Neural progenitor cell (in vitro differentiated cells): ENCODE results near the gene URB1.

Experiments used
- EZH2 ChIP-seq: fragments of 200-600 bp; sonication (generic); IDR thresholded peaks from 2 replicates; pipeline ENCODE4 v1.6.1; 2017; ENCODE audit warnings: antibody characterized with exemption, mild to moderate bottlenecking, moderate library complexity
- EZH2phosphoT487 ChIP-seq: fragments of 200-600 bp; sonication (generic); IDR thresholded peaks from 2 replicates; pipeline ENCODE4 v1.6.1; 2017; ENCODE audit warnings: antibody characterized with exemption

GRCh38 chr21:32325706-32326105 lies 67.1 kb downstream of the URB1 start:
- TF ChIP-seq EZH2phosphoT487 (no peak), EZH2 (no peak)
